Hematopoietic multipotent progenitor cell treated with erythropoietin and hydrocortisone succinate and interleukin-3 and kit ligand, for 6 days (in vitro differentiated cells): ENCODE measurements around the gene MRPL36.
A peak's percentile ranks its signal among the peaks of the same experiment; 100 is the strongest.
"Not testable (repeated sequence)": the region's sequence is repeated elsewhere in the genome, so short reads cannot be mapped to it uniquely, and the experiment has no call there.

Experiments
- DNase-seq: peaks from one replicate; pipeline ENCODE4 v3.0.0-alpha.2; 2015

Gene MRPL36

DNA sequence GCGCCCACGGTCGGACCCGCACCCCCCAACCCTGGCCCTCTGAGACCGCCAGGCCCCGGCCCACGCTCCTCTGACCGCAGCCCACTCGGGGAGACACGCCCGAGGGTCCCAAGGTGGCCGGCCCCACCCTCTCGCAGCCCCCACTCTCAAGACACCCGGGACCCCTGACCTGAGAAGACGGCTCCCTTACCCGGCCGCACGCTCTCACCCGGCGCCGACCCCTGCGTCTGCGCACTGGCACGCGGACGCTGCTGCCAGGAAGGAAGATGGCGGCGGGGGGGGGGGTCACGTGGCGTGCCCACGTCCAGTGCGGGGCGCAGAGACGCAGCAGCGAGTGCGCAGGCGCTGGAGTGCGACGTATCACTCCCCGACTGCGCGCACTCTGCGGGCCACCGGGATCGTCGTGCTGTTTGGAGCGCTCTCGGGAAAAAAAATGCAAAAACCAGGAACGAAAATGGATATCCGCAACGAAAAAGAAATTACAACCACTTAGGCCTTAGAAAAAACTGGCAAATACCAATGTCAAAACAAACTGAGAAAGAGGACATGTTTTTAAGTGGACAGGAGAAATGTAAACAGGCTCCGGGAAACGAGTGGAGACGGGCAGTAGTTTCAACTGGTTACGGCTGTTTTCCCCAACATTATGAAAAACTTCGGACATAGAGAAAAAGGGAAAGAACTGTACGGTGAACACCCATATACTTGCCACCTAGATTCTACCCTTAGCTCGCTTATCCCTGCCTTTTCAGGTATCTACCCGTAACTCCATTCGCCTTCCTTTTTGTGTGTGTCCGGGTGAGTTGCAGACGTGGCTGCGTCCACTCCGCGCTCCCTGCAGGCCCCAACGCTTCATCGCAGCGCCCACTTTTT, at the start of gene MRPL36:
TSS of gene MRPL36 (minus strand) at position 236 of the 870 bp plus-strand sequence. CDS start 902 bp downstream, outside the sequence.
- peak; percentile 93 for DNase-seq

DNA sequence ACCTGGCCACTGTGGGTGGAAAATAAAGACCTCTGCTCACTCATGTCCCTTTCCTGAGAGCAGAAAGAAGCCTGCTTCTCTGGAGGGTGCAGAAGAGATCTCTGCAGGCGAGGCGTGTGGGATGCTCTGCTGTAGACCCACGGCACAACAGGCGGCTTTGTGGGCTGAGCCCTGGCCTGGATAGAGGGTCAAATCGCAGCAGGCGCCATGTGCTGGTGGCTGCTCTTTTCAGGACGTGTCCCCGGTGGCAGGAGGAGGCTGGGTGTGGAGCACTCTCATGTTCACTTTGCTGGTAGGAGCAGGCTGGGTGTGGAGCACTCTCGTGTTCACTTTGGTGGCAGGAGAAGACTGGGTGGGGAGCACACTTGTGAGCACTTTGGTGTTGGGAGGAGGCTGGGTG, 48.0 kb upstream of the MRPL36 start:
- no peak for DNase-seq

DNA sequence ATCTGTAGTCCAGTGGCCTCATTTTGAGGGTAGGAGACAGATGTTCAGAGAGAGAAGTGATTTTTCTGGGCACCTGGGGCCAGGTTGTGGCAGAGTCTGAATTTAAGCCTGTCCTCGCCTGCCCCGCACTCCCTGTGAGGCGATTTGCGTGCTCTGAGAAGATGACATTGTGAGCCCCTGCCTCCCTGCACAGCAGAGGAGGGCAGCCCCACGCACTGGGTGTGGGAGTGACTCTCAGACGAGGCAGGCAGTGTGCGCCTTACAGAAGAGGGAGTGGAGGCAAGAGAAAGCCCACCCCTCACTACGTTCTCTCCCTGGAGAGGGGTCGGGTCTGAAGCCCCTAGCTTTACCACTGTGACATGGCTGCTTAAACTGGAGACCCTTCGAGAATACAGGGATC, 47.4 kb upstream of the MRPL36 start:
- no peak for DNase-seq

GRCh38 chr5:1846583-1846982, 46.9 kb upstream of the MRPL36 start:
- DNase-seq: no peak

- no peak for DNase-seq
These were observed 46.1 kb upstream of the MRPL36 start for GRCh38 chr5:1845696-1846095.

- DNase-seq: no peak
These were observed 45.2 kb upstream of the MRPL36 start for GRCh38 chr5:1844708-1845436.

DNA sequence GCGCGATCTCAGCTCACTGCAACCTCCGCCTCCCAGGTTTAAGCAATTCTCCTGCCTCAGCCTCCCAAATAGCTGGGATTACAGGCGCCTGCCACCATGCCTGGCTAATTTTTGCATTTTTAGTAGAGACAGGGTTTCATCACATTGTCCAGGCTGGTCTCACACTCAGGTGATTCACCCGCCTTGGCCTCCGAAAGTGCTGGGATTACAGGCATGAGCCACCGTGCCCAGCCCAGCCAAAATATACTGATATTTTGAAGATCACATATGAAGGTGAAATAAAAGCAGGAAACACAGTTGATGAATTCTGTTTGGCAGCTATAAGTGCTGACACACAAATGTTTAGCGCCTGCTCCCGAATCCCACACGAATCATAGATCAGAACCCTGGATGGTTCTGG, 44.1 kb upstream of the MRPL36 start:
- not testable (repeated sequence) for DNase-seq

DNA sequence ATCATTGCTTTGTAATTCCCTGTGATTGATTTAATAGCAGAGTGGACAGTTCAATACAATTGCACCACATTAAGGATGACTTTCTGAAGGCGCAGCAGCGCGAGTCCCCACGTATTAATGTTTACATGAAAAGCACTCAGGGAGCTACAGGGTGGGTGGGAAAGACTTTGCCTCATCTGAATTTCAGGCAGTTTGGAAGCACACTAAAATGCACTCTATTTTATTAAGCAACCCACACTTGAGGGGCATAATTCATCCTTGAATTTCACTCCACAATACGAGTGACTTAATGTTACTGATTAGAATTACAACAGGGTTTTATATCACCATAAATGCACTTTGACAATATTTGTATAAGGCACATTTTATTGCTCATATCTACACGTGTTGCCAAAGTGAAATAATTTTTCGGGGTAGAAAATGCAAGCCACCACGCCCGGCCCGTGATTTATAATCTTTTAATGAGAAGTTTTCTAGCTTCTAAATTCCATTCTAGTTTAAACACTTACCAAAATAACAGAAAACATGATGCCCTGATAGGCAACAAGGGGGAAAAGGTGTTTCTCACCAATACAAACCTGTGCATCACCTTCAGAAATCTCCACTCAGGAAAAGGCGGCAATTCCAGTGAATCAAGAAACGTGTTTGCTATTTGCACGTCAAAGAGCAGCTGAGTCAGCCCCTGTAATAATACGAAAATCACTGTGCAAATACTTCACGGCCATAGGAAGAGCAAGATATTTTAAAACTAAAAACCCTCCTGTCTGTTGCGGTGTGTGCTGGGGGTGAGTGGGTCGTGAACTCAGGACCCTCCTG, 42.6 kb upstream of the MRPL36 start:
- no peak for DNase-seq

- DNase-seq: no peak
These were observed 41.3 kb upstream of the MRPL36 start for GRCh38 chr5:1840741-1841521.

DNA sequence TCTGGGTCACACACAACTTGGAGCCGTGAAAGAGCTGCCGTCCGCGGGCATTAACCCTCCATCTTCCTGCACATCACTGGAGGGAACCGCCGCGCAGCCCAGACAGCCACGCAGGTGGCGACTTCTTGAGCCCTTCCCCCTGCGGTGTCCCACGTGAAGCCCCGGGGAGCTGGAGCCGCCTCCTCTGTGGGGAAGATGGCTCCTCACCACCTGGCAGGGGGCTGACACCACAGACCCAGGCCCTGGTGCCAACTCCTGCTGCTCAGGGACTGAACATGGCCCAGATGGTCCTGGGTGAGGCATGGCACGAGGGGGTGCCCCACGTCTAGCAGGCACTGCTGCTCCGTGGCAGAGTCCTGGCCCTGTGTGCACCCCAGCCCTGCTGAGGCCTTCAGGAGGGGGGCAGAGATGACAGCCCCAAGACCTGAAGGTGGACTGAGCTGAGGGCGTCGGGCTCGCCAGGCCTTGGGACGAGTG, 40.5 kb upstream of the MRPL36 start:
- DNase-seq: no peak

DNA sequence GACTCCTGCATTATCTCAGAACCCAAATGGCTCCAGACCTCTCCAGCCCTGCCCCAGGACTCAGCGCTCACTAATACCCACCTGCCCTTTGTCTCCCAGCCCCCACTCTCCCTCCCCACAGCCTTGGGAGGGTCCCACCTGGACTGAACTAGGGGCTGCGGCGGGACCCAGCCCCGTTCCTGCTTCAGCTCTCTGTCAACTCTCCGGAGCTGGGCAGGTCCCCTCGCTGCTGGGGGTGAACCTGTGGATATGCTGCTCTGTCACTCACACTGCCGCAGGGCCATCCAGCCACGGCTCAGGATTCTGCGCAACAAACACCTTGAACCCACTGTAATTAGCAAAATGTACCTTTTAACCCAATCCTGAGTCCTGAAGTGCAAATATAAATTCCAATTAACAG, 38.4 kb upstream of the MRPL36 start:
- no peak for DNase-seq

DNA sequence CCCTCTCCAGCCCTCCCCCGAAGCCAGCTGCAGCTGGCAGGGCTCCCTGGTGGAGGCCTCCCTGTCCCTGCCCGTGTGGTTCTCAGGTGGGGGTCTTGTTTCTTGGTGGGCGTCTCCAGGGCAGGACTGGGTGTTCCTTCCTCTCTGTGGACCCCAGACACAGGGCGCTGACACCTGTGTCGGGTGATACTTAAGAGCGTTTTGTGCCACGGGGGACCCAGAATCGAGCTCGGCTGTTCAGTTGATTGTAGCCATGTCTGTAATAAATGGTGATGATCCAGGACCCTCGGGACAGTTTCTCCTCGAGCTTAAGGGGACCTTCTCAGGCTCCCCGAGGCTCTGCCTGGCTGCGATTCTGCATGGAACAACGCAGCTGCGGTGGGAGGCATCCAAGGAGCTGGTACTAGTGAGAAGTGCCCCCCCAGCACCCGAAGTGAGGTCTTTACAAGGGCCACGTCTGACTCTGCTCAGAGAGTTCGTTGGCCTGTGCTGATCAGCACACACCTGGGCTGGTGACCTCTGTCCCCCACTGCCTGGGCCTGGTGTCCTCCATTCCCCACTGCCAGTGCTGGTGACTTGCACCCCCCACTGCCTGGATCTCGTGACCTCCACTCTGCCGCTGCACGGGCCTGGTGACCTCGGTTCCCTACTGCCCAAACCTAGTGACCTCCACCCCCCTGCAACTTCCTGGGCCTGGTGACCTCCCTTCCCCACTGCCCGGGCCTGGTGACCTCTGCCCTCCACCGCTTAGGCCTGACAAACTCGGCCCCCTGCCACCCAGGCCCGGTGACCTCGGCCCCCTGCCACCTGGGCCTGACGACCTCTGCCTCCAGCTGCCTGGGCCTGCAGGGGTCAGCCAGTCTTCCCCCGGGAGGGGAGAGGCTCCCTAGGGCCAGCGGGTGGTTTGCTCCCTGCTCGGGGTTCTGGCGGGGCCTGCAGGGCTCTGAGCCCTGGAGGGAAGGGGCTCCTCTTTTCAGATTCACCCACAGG, 37.5 kb upstream of the MRPL36 start:
- no peak for DNase-seq

GRCh38 chr5:1836176-1836890, 36.7 kb upstream of the MRPL36 start:
- DNase-seq: no peak

DNA sequence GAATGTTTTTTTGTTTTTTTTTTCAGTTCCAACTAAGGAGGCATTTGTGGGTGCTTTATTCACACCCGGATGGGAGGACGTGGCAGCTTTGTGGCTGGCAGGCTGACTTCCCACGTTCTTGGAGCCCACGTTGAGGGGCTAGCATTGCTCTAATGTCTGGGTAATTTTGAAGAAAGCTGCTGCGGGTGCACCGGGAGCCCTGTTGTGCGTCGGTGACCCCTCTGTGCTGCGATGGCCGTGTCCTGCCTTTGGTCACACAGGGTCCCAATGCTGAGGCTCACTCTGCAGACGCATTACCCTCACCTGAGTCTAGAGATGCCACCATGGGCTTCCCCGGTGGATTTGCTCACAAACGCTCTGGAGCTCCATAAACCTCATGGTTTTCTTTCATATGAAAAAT, 35.8 kb upstream of the MRPL36 start:
- DNase-seq: no peak

- DNase-seq: no peak
These were observed 35.2 kb upstream of the MRPL36 start for GRCh38 chr5:1834721-1835429.

- no peak for DNase-seq
These were observed 34.5 kb upstream of the MRPL36 start for GRCh38 chr5:1834022-1834551.

GRCh38 chr5:1833264-1834021, 33.8 kb upstream of the MRPL36 start:
- DNase-seq: no peak

GRCh38 chr5:1832511-1833250, 33.0 kb upstream of the MRPL36 start:
- no peak for DNase-seq
